Cardiac fibroblast (primary cell): ENCODE data around the gene NINJ2.
"Not testable (repeated sequence)": the region's sequence is repeated elsewhere in the genome, so short reads cannot be mapped to it uniquely, and the experiment has no call there.

ENCODE experiments used
- DNase-seq, 2 donors: peaks; one replicate each; pipeline versions ENCODE4 v3.0.0 to v3.0.0-alpha.2; 2010; ENCODE audit warnings: low read depth in 2 of 2
- H3K4me3 ChIP-seq, 2 donors: replicated peaks in 1 of 2; 1 replicate in 1 of 2; 2 replicates in 1 of 2; pipeline ENCODE4 v1.5.1; 2011; ENCODE audit warnings: low read depth in 2 of 2, low read length in 2 of 2, mild to moderate bottlenecking in 2 of 2, moderate library complexity in 1 of 2
- CTCF ChIP-seq: IDR thresholded peaks from one replicate; pipeline ENCODE4 v1.5.1; 2011; ENCODE audit warnings: low read depth, mild to moderate bottlenecking, low read length, inconsistent platforms

NINJ2 gene

GRCh38 chr12:646442-647384 lies 16.5 kb downstream of the NINJ2 start:
- peak; percentile 57 to 79 for DNase-seq
- no peak for TF ChIP-seq CTCF

DNA sequence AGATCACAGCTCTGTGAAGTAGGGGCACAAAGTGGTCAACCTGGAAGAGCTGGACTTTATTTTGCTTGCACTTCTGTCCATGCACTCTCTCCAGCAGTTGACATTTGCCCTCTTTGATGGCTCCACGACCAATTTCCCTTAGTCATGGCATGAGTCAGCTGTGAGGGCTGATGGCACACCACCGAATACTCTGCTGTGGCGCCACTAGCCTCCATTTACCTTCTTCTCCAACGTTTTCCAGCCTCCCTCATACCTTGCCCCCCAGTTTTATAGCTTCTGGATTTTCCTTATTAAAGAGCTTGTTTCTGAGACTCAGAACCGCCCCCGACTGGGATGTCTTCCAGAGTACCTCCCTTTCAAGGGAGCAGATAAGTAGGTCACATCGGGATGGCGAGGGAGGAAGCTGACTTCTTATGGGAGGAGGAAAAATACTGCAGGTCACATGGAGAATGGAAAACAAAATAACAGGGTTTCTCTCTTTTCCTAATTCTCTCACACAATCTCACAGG lies 17.6 kb downstream of the NINJ2 start:
- TF ChIP-seq CTCF = no peak
- peak; percentile 72 to 77 for DNase-seq
- no peak overlapping the region for H3K4me3 ChIP-seq

More at GRCh38 chr12:646442-647384, 16.5 kb downstream of the NINJ2 start:
- no peak overlapping the region for H3K4me3 ChIP-seq

- TF ChIP-seq CTCF = no peak
- no peak overlapping the region for H3K4me3 ChIP-seq
- peak; percentile 36 to 73 for DNase-seq
These were observed 18.3 kb downstream of the NINJ2 start for GRCh38 chr12:644818-645552.

- TF ChIP-seq CTCF = no peak
- no peak for DNase-seq
- H3K4me3 ChIP-seq = no peak overlapping the region
These were observed 19.0 kb downstream of the NINJ2 start for GRCh38 chr12:644303-644639.

DNA sequence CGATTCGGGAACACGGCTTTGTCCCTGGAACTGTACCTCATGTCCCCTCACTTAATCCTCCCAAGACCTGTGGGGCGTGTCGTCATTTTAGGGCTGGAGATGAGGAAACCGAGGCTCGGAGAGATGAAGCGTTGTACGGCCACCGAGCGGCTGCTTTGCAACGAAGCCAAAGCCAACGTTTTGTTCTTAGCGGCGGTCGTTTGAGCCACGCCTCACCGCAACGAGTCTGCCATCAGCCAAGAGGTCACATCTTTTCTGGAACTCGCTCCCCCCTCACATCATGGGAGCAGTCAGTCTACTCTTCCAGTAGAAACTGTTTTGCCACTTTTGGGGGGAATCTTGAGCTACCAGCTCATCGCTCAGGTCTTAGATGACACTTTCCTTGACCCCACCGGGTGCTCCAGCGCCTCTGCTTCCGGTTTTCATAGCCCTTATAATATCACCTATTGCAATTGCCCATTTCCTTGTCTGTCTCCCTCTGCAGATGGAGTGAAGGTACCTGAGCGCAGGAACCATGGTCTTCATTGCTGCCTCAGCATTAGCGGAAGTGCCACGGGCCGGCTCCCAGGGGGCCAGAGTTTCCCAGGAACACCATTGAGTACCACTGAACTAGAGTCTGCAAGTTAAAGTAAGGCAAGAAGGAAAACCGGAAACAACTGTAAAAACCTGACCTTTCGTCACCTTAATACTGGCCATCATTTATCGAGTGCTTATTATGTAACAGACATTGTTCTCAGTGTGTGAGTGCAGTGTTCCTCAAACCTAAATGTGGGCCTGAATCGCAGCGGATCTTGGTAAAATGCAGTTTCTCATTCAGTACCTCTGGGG lies 19.6 kb downstream of the NINJ2 start:
- DNase-seq = no peak
- H3K4me3 ChIP-seq = peak overlapping the region; percentile 38 to 43
- TF ChIP-seq CTCF = no peak

DNA sequence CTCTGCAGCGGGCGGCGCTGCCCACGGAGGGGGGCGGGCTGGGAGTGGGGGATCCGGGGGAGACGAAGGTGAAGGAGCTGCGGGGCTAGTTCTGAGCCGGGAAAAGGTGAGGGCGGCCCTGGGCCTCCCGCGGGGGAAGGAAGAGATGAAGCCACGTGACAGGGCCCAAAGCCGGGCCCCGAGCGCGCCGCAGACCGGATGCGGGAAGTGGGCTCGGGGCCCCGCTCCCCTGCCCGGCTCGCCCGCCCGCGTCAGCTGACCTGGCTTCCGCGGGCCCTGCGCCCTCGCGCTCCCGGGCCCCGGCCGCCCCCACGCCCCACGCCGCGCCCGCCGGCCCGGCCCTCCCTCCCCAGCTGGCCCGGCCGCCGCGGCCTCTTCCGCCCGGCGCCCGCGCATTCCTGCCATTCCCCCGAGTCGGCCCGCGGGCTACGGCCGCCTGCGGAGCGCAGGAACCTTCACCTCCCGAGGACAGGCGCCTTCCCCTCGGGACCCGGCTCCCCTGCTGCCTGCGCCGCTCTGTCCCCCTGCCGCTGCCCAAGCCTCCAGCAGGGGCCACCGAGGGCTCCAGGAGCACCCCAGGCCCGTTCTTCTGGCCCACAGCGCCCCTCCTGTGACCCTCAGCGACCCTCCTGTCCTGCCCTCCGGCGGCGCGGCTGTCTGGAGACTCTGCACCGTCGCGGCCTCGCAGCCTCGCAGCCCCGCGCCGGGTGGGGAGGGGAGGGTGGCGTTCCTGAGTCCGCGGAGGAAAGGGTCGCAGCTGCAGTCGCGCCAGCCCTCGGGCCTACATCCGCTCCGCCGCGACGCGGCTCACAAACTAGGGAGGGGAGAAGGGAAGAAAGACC lies 20.4 kb downstream of the NINJ2 start:
- peak; percentile 54 to 77 for DNase-seq
- peak; percentile 32 for TF ChIP-seq CTCF
- H3K4me3 ChIP-seq = peak overlapping the region; percentile 38 to 43

- H3K4me3 ChIP-seq, DNase-seq: not testable (repeated sequence)
These were observed 21.9 kb downstream of the NINJ2 start for GRCh38 chr12:641321-641720.
